ENCODE measurements around the gene ETV1. TPM values are rescaled to one million over a fixed set of nuclear protein-coding genes. Genes with fewer than 3 reads are reported as not detected.

ETV1 gene
- polyA plus RNA-seq, 1 experiment = 5.4 TPM

- POLR2A ChIA-PET = no interaction called here
- no peak for TF ChIP-seq CTCF (IDR thresholded peaks at IDR 0.05; ENCODE audit: insufficient read depth, low read depth, low read length)
- H3K27me3 ChIP-seq (ENCODE audit: control insufficient read depth, insufficient read depth, low read length) = no peaks in the 10 kb centered on the region
- CTCF ChIA-PET = no interaction called here
- H3K36me3 ChIP-seq (ENCODE audit: control insufficient read depth, insufficient read depth, low read length) = no peaks in the 10 kb centered on the region
- DNase-seq (ENCODE audit: low read depth) = no peak
- H3K4me3 ChIP-seq (ENCODE audit: low read depth, low read length) = no peak overlapping the region
Measured at GRCh38 chr7:13875496-13876074, 113.9 kb downstream of the ETV1 start.

GRCh38 chr7:13874783-13875182 lies 114.7 kb downstream of the ETV1 start:
- DNase-seq (ENCODE audit: low read depth) = no peak
- H3K36me3 ChIP-seq (ENCODE audit: control insufficient read depth, insufficient read depth, low read length) = no peaks in the 10 kb centered on the region
- H3K4me3 ChIP-seq (ENCODE audit: low read depth, low read length) = no peak overlapping the region
- TF ChIP-seq CTCF (IDR thresholded peaks at IDR 0.05; ENCODE audit: insufficient read depth, low read depth, low read length) = no peak
- ChIA-PET CTCF (no interaction called here), POLR2A (no interaction called here)
- no peaks in the 10 kb centered on the region for H3K27me3 ChIP-seq (ENCODE audit: control insufficient read depth, insufficient read depth, low read length)

- no peaks in the 10 kb centered on the region for H3K36me3 ChIP-seq (ENCODE audit: control insufficient read depth, insufficient read depth, low read length)
- ChIA-PET CTCF (no interaction called here), POLR2A (no interaction called here)
- TF ChIP-seq CTCF (IDR thresholded peaks at IDR 0.05; ENCODE audit: insufficient read depth, low read depth, low read length) = no peak
- H3K27me3 ChIP-seq (ENCODE audit: control insufficient read depth, insufficient read depth, low read length) = no peaks in the 10 kb centered on the region
- no peak for DNase-seq (ENCODE audit: low read depth)
- no peak overlapping the region for H3K4me3 ChIP-seq (ENCODE audit: low read depth, low read length)
Measured at GRCh38 chr7:13872709-13873108, 116.8 kb downstream of the ETV1 start.

- ChIA-PET CTCF (no interaction called here), POLR2A (no interaction called here)
- Histone ChIP-seq H3K27me3 (ENCODE audit: control insufficient read depth, insufficient read depth, low read length) (no peaks in the 10 kb centered on the region), H3K36me3 (ENCODE audit: control insufficient read depth, insufficient read depth, low read length) (no peaks in the 10 kb centered on the region), H3K4me3 (ENCODE audit: low read depth, low read length) (no peak overlapping the region)
- DNase-seq (ENCODE audit: low read depth) = no peak
- TF ChIP-seq CTCF (IDR thresholded peaks at IDR 0.05; ENCODE audit: insufficient read depth, low read depth, low read length) = no peak
Measured at GRCh38 chr7:13871008-13871407, 118.5 kb downstream of the ETV1 start.

GRCh38 chr7:13860734-13861133 lies 128.7 kb downstream of the ETV1 start:
- Histone ChIP-seq H3K36me3 (ENCODE audit: control insufficient read depth, insufficient read depth, low read length) (no peaks in the 10 kb centered on the region), H3K27me3 (ENCODE audit: control insufficient read depth, insufficient read depth, low read length) (no peaks in the 10 kb centered on the region), H3K4me3 (ENCODE audit: low read depth, low read length) (no peak overlapping the region)
- ChIA-PET CTCF (no interaction called here), POLR2A (no interaction called here)
- TF ChIP-seq CTCF (IDR thresholded peaks at IDR 0.05; ENCODE audit: insufficient read depth, low read depth, low read length) = no peak
- DNase-seq (ENCODE audit: low read depth) = no peak
